Activated CD4-positive, alpha-beta T cell treated with anti-CD3 and anti-CD28 coated beads for 36 hours (primary cell): Measurements from ENCODE around the gene SH3PXD2B. TPM values are rescaled to one million over a fixed set of nuclear protein-coding genes. Genes with fewer than 3 reads are reported as not detected.

ENCODE experiments used
- ATAC-seq: fragments of 200-7000 bp; cut with Tn5 transposase; one replicate; pipeline ENCODE4 v1.10.0; 2021; ENCODE audit warnings: mild to moderate bottlenecking, moderate library complexity
- CTCF ChIA-PET: fragments of 350-600 bp; sonication (Branson Sonifier 250); formaldehyde crosslinking; loops from one replicate; lab custom pipeline; 2021; ENCODE audit warnings: antibody characterized with exemption; lab: Charles Lee
- POLR2A ChIA-PET: fragments of 350-600 bp; sonication (Branson Sonifier 250); formaldehyde crosslinking; loops from one replicate; lab custom pipeline; 2021; ENCODE audit warnings: antibody characterized with exemption, inconsistent platforms; lab: Charles Lee
- DNase-seq: peaks from one replicate; pipeline ENCODE4 v3.0.0-alpha.2; 2020
- H3K27ac Mint-ChIP-seq: one replicate; pipeline ENCODE4 v1.8.0; 2021; ENCODE audit warnings: mixed read lengths
- H3K27me3 Mint-ChIP-seq: one replicate; pipeline ENCODE4 v1.8.0; 2021; ENCODE audit warnings: mixed read lengths
- H3K36me3 Mint-ChIP-seq: one replicate; pipeline ENCODE4 v1.8.0; 2021; ENCODE audit warnings: low read depth, mixed read lengths
- H3K4me1 Mint-ChIP-seq: one replicate; pipeline ENCODE4 v1.8.0; 2021; ENCODE audit warnings: mixed read lengths
- H3K4me3 Mint-ChIP-seq: one replicate; pipeline ENCODE4 v1.8.0; 2021; ENCODE audit warnings: mild to moderate bottlenecking, moderate library complexity, mixed read lengths
- H3K9me3 Mint-ChIP-seq: one replicate; pipeline ENCODE4 v1.8.0; 2021; ENCODE audit warnings: low read depth, mixed read lengths
- intact Hi-C, 2 experiments: fragments of 100-400 bp; cut with DNase I in 1 of 2; cut with micrococcal nuclease in 1 of 2; formaldehyde crosslinking; loops; one replicate each; pipeline versions ENCODE4 v1.14.2 to v1.15.1; 2022 to 2024; cut with DNase I, micrococcal nuclease
- total RNA-seq, 2 experiments: library from RNA; stranded (reverse); gene quantifications; one replicate each; pipeline ENCODE4 v1.2.3, GENCODE V29; 2021

The SH3PXD2B gene
- total RNA-seq, 2 experiments from 2014 or later: 1.3 to 1.8 TPM

GRCh38 chr5:172285226-172286143 lies 168.8 kb downstream of the SH3PXD2B start:
- no peak overlapping the region for H3K27ac Mint-ChIP-seq
- no peaks in the 10 kb centered on the region for H3K27me3 Mint-ChIP-seq
- no peak for DNase-seq
- ChIA-PET CTCF (interaction anchor here (0.7 to 1.7 kb wide), 6 partner anchors 8 to 179 kb away, joined by 3 to 11 read pairs (median 4); no protein-coding TSS in a partner anchor), POLR2A (no interaction called here)
- no peaks in the 10 kb centered on the region for H3K9me3 Mint-ChIP-seq
- intact Hi-C loops: loop anchor here (2.0 to 10.0 kb wide), 2 partner anchors 97 to 871 kb away; partner anchors contain the start of genes FGF18 (in 1 of the 2) and STK10 (in 1 of the 2)
- H3K4me3 Mint-ChIP-seq: peak overlapping the region; percentile 85
- ATAC-seq: no peak
- H3K36me3 Mint-ChIP-seq: peaks cover 1% of the 10 kb centered on the region
- peaks cover 16% of the 10 kb centered on the region for H3K4me1 Mint-ChIP-seq

DNA sequence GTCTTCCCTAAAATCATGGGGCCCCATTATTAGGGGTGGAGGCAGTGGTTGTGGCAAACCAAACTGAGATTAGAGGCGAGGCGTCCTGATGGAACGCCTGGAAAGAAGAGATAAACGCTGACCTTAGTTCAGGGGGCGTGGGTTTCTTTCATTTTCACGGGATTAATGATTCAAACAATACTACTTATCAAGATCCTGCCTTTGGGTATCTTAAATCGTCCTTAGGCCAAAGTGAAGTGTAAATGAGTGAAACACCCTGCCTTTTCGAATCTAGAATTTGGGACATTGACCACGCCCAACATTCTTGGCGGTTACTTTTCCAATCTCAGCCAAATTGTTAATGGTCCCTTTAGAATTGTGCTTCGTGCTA lies 169.7 kb downstream of the SH3PXD2B start:
- DNase-seq: no peak
- peak overlapping the region; percentile 73 for H3K27ac Mint-ChIP-seq
- CTCF ChIA-PET: interaction anchor here (1.0 to 1.7 kb wide), 4 partner anchors 9 to 179 kb away, joined by 3 to 11 read pairs (median 4); no protein-coding TSS in a partner anchor
- H3K9me3 Mint-ChIP-seq: no peaks in the 10 kb centered on the region
- intact Hi-C loops: loop anchor here (1.0 to 10.0 kb wide), 7 partner anchors 96 to 1333 kb away; partner anchors contain the start of genes BOD1 (in 1 of the 2), FBXW11 (in 1 of the 2), FGF18 (in 1 of the 2) and STK10 (in 1 of the 2)
- peaks cover 1% of the 10 kb centered on the region for H3K36me3 Mint-ChIP-seq
- H3K4me3 Mint-ChIP-seq: peak overlapping the region; percentile 85
- H3K4me1 Mint-ChIP-seq: peaks cover 16% of the 10 kb centered on the region
- H3K27me3 Mint-ChIP-seq: no peaks in the 10 kb centered on the region
- no peak for ATAC-seq
- POLR2A ChIA-PET: no interaction called here

DNA sequence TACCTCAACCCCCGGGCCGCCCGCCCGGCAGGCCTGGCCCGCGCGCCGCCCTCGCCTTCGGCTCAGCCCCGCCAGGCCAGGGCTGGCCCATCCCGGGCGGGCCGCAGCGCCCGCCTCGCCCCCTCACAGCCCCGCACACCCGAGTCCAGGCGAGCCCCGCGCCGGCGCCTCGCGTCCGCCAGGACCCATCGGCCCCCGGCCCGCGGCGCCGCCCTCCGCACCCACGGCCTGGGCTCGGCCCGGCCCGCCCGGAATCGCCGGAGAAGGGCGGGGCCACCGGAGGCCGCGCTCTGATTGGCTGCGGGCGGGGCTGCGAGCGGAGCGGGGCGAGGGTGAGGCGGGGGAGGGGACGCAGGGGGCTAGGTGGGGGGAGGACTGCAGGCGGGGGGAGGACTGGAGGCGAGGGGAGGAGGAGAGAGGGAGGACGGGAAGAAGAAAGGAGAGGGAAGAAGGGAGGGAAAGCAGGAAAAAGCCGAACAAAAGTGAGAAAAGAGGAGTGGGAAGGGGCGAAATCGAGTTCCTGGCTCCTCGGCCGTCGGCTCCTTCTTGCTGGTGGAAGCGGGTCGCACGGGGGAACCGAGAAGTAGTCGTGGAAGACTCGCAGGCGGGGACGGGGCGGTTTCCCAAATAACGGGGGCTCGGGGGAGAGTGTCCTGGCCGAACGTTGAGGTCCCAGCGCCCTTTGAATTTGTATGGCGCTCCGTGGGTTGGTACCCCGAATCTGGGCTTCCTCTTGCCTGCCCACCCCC lies 170.3 kb downstream of the SH3PXD2B start:
- Mint-ChIP-seq H3K9me3 (no peaks in the 10 kb centered on the region), H3K27ac (peak overlapping the region; percentile 73), H3K4me3 (peak overlapping the region; percentile 85), H3K27me3 (no peaks in the 10 kb centered on the region), H3K36me3 (peaks cover 1% of the 10 kb centered on the region), H3K4me1 (peaks cover 16% of the 10 kb centered on the region)
- ChIA-PET POLR2A (interaction anchor here (1.6 to 1.7 kb wide), 2 partner anchors 54 to 277 kb away, joined by 5 to 9 read pairs; partner anchors contain the start of gene FBXW11), CTCF (interaction anchor here (1.0 to 2.0 kb wide), 2 partner anchors 10 kb away, joined by 10 to 11 read pairs; no protein-coding TSS in a partner anchor)
- DNase-seq: peak; percentile 86
- peak; percentile 92 for ATAC-seq
- intact Hi-C loops: loop anchor here (1.0 to 10.0 kb wide), 14 partner anchors 9 to 1333 kb away; partner anchors contain the start of genes FBXW11 (in 2 of the 2), STK10 (in 2 of the 2), BOD1 (in 1 of the 2) and FGF18 (in 1 of the 2)

DNA sequence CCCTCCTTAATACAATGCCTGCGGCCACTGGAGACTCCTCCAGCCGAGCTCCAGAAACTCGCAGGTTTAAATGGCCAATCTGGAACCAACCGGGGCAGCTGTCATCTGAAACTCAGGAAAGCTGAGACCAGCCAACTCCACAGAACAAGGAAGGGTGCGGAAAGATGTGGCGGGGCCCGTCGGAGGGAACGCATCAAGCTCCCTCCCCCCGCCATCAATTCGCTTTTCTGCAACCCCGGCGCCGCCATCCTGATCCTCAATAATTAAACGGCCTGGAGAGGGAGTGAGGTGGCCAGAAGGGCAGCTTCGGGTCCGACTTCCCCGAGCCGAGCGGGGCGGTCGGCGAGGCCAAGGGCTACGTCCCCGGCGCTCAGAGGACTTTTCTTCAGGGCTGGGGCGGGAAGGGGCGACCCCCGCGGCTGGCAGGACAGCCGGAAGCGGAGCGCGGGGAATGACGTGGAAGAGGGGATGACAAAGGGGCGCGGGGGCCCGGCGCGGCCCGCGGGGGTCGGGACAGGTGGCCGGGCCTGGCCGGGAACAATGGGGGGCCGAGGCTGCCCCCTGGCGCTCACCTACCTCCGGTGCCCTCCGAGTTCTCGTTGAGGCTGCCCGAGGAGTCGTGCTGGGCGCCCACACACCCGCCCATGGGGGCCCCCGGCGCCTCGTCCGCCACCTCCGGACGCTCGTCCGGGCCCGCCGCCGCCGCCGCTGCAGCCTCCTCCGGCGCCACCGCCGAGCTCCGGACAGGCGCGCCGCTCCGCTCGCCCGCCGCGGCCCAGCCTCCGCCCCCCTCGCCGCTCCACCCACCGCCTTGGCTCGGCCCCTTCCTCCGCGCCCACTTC lies 171.1 kb downstream of the SH3PXD2B start, which contains the start of gene UBTD2:
UBTD2 (minus strand) TSS at position 745 of the 842 bp plus-strand sequence; CDS start at position 646, 99 bp downstream.
- intact Hi-C loops: loop anchor here (1.0 to 10.0 kb wide), 12 partner anchors 8 to 1334 kb away; partner anchors contain the start of genes FBXW11 (in 2 of the 2), BOD1 (in 1 of the 2), FGF18 (in 1 of the 2) and STK10 (in 1 of the 2)
- Mint-ChIP-seq H3K4me3 (peak within 1 kb of the TSS; percentile 85), H3K27me3 (no peaks in the 10 kb centered on the region), H3K9me3 (no peaks in the 10 kb centered on the region), H3K4me1 (peaks cover 16% of the 10 kb centered on the region), H3K27ac (peak within 1 kb of the TSS; percentile 87), H3K36me3 (peaks cover 4% of the 10 kb centered on the region)
- ChIA-PET POLR2A (interaction anchor here (0.6 to 1.7 kb wide), 7 partner anchors 11 to 276 kb away, joined by 3 to 9 read pairs (median 5); partner anchors contain the start of gene FBXW11), CTCF (interaction anchor here (0.7 to 2.9 kb wide), 15 partner anchors 8 to 224 kb away, joined by 3 to 13 read pairs (median 5); partner anchors contain the start of gene STK10)
- ATAC-seq (peak; percentile 85), DNase-seq (peak; percentile 84)

DNA sequence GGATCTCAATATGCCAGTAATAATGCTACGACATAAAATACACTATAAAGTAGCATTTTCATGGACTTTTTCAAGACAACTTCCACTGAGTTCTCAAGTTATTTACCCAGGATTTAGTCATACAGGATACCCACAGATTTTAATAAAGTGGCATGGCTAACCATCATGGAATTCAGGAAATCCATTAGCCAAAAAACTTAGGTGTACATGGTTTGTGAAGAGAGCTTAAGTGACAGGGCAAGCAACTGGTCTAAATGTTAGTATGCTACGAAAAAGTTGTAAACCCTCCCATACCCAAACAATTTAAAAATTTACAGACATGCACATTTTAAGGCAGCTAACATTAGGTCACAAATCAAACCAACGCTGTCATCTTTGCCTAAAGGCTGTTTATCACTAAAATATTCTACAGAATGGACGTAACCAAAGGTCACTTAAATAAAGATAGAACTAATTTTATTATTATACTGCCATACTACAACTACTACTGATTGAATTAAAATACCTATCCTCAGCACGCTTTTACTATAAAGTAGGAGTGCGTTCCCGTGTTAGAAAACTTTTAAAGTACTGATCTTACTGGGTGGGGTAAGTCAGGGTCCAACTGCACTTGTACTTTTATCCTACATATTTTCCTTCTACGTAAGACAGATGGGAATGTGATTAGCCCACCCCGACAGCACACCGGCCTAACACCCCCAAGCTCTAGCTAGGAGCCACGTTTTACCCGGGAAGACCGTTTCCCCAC lies 171.9 kb downstream of the SH3PXD2B start:
- intact Hi-C loops: loop anchor here (1.0 to 10.0 kb wide), 12 partner anchors 7 to 1335 kb away; partner anchors contain the start of genes FBXW11 (in 2 of the 2), BOD1 (in 1 of the 2), FGF18 (in 1 of the 2) and STK10 (in 1 of the 2)
- DNase-seq (no peak), ATAC-seq (no peak)
- Mint-ChIP-seq H3K27ac (peak overlapping the region; percentile 87), H3K36me3 (peaks cover 11% of the 10 kb centered on the region), H3K4me1 (peaks cover 23% of the 10 kb centered on the region), H3K9me3 (no peaks in the 10 kb centered on the region), H3K4me3 (peak overlapping the region; percentile 85), H3K27me3 (no peaks in the 10 kb centered on the region)
- ChIA-PET CTCF (interaction anchor here (0.7 to 2.9 kb wide), 16 partner anchors 8 to 223 kb away, joined by 3 to 13 read pairs (median 4); partner anchors contain the start of gene STK10), POLR2A (interaction anchor here (0.6 to 1.7 kb wide), 7 partner anchors 10 to 276 kb away, joined by 3 to 9 read pairs (median 5); partner anchors contain the start of gene FBXW11)

DNA sequence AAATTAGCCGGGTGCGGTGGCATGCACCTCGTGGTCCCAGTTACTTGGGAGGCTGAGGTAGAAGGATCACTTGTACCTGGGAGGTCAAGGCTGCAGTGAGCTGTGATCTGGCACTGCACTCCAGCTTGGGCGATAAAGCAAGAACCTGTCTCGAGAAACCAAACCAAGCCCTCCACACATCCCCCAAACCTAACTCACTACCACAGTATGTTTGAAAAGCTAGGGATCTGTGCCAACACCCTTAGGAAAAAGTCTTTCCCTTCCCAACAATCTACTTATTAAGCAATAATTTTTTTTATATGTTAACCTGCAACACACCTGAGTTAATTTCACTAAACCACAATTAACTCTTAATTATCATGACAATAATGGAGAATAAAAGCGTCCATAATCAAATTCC lies 173.0 kb downstream of the SH3PXD2B start:
- CTCF ChIA-PET: interaction anchor here (0.7 to 2.9 kb wide), 5 partner anchors 10 to 174 kb away, joined by 3 to 13 read pairs (median 5); no protein-coding TSS in a partner anchor
- intact Hi-C loops: loop anchor here (5.0 to 10.0 kb wide), 5 partner anchors 214 to 1336 kb away; partner anchors contain the start of genes BOD1 (in 1 of the 2), FBXW11 (in 1 of the 2) and FGF18 (in 1 of the 2)
- ATAC-seq: no peak

GRCh38 chr5:172280929-172281328 lies 173.4 kb downstream of the SH3PXD2B start:
- ATAC-seq: no peak
- no peak overlapping the region for H3K27ac Mint-ChIP-seq
- intact Hi-C loops: loop anchor here (5.0 to 10.0 kb wide), 5 partner anchors 214 to 1336 kb away; partner anchors contain the start of genes BOD1 (in 1 of the 2), FBXW11 (in 1 of the 2) and FGF18 (in 1 of the 2)
- H3K4me3 Mint-ChIP-seq: no peak overlapping the region
- DNase-seq: no peak
- H3K4me1 Mint-ChIP-seq: peaks cover 34% of the 10 kb centered on the region
- H3K27me3 Mint-ChIP-seq: no peaks in the 10 kb centered on the region
- ChIA-PET CTCF (interaction anchor here (1.8 to 2.9 kb wide), 2 partner anchors 10 to 14 kb away, joined by 5 to 13 read pairs; no protein-coding TSS in a partner anchor), POLR2A (interaction anchor here (0.6 kb wide), 1 partner anchor 94 kb away, joined by 4 read pairs; no protein-coding TSS in a partner anchor)
- H3K9me3 Mint-ChIP-seq: no peaks in the 10 kb centered on the region
- peaks cover 15% of the 10 kb centered on the region for H3K36me3 Mint-ChIP-seq

More for the DNA sequence above, 173.0 kb downstream of the SH3PXD2B start:
- Mint-ChIP-seq H3K27ac (no peak overlapping the region), H3K9me3 (no peaks in the 10 kb centered on the region), H3K36me3 (peaks cover 13% of the 10 kb centered on the region), H3K4me1 (peaks cover 30% of the 10 kb centered on the region), H3K27me3 (no peaks in the 10 kb centered on the region), H3K4me3 (peak overlapping the region; percentile 85)
- POLR2A ChIA-PET: interaction anchor here (0.6 kb wide), 1 partner anchor 141 kb away, joined by 5 read pairs; no protein-coding TSS in a partner anchor
- no peak for DNase-seq

DNA sequence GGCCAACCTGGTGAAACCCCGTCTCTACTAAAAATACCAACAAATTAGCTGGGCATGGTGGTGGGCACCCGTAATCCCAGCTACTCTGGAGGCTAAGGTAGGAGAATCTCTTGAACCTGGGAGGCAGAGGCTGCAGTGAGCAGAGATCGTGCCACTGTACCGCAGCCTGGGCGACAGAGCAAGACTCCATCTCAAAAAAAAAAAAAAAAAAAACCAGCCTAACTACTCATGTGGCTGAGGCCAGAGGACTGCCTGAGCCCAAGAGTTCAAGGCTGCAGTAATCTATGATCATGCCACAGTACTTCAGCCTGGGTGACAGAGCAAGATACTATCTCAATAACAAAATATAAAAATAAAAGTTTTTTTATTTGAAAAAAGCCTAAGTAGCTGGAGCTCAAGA lies 174.0 kb downstream of the SH3PXD2B start:
- H3K4me3 Mint-ChIP-seq: no peak overlapping the region
- peaks cover 40% of the 10 kb centered on the region for H3K4me1 Mint-ChIP-seq
- H3K27ac Mint-ChIP-seq: no peak overlapping the region
- POLR2A ChIA-PET: interaction anchor here (0.6 kb wide), 1 partner anchor 93 kb away, joined by 4 read pairs; no protein-coding TSS in a partner anchor
- H3K36me3 Mint-ChIP-seq: peaks cover 20% of the 10 kb centered on the region
- no peak for ATAC-seq
- H3K9me3 Mint-ChIP-seq: no peaks in the 10 kb centered on the region
- intact Hi-C loops: loop anchor here (5.0 to 10.0 kb wide), 5 partner anchors 213 to 1337 kb away; partner anchors contain the start of genes BOD1 (in 1 of the 2), FBXW11 (in 1 of the 2) and FGF18 (in 1 of the 2)
- CTCF ChIA-PET: interaction anchor here (0.5 to 2.9 kb wide), 5 partner anchors 11 to 171 kb away, joined by 3 to 13 read pairs (median 3); partner anchors contain the start of gene STK10
- no peaks in the 10 kb centered on the region for H3K27me3 Mint-ChIP-seq
- DNase-seq: no peak
